Neural crest cell (in vitro differentiated cells): ENCODE measurements around the gene MRPL19. TPM values are rescaled to one million over a fixed set of nuclear protein-coding genes. Genes with fewer than 3 reads are reported as not detected.
"Not testable (repeated sequence)": the region's sequence is repeated elsewhere in the genome, so short reads cannot be mapped to it uniquely, and the experiment has no call there.

ENCODE experiments used
- DNase-seq: peaks from one replicate; pipeline ENCODE4 v3.0.0; 2021; ENCODE audit warnings: low read depth, mixed read lengths, low spot score
- H3K27ac Mint-ChIP-seq: one replicate; pipeline ENCODE4 v1.8.0; 2021; ENCODE audit warnings: mild to moderate bottlenecking, mixed read lengths; ENCODE audit not compliant: unreplicated experiment
- H3K27me3 Mint-ChIP-seq: 2 replicates; pipeline ENCODE4 v1.8.0; 2021; ENCODE audit warnings: low read depth, mild to moderate bottlenecking, mixed read lengths
- H3K36me3 Mint-ChIP-seq: 2 replicates; pipeline ENCODE4 v1.8.0; 2021; ENCODE audit warnings: low read depth, mild to moderate bottlenecking, mixed read lengths
- H3K4me1 Mint-ChIP-seq: 2 replicates; pipeline ENCODE4 v1.8.0; 2021; ENCODE audit warnings: mixed read lengths
- H3K4me3 Mint-ChIP-seq: one replicate; pipeline ENCODE4 v1.8.0; 2021; ENCODE audit warnings: mild to moderate bottlenecking, mixed read lengths
- H3K9me3 Mint-ChIP-seq: 2 replicates; pipeline ENCODE4 v1.8.0; 2021; ENCODE audit warnings: mixed read lengths
- CTCF ChIP-seq: fragments of 200-600 bp; sonication (generic); conservative IDR thresholded peaks from 2 replicates; pipeline ENCODE4 v1.5.0; 2021; ENCODE audit warnings: antibody characterized with exemption, mild to moderate bottlenecking
- total RNA-seq: library from RNA; stranded (reverse); gene quantifications from 2 replicates; pipeline ENCODE4 v1.2.1, GENCODE V29; 2021

MRPL19 gene
- total RNA-seq, 1 donor from 2014 or later = 64.5 TPM

- Mint-ChIP-seq H3K27me3 (no peaks in the 10 kb centered on the region), H3K9me3 (peaks cover 7% of the 10 kb centered on the region), H3K4me1 (no peaks in the 10 kb centered on the region), H3K27ac (no peak overlapping the region), H3K4me3 (no peak overlapping the region), H3K36me3 (peaks cover 67% of the 10 kb centered on the region)
- no peak for TF ChIP-seq CTCF
- DNase-seq = no peak
Measured at GRCh38 chr2:75657798-75658197, 11.2 kb downstream of the MRPL19 start.

GRCh38 chr2:75666911-75667310, 20.3 kb downstream of the MRPL19 start:
- Mint-ChIP-seq H3K27ac (no peak overlapping the region), H3K4me1 (no peaks in the 10 kb centered on the region), H3K4me3 (no peak overlapping the region), H3K9me3 (no peaks in the 10 kb centered on the region), H3K36me3 (peaks cover 31% of the 10 kb centered on the region), H3K27me3 (no peaks in the 10 kb centered on the region)
- no peak for DNase-seq
- no peak for TF ChIP-seq CTCF

- no peak overlapping the region for H3K27ac Mint-ChIP-seq
- H3K4me1 Mint-ChIP-seq = no peaks in the 10 kb centered on the region
- H3K27me3 Mint-ChIP-seq = no peaks in the 10 kb centered on the region
- no peak for TF ChIP-seq CTCF
- H3K9me3 Mint-ChIP-seq = no peaks in the 10 kb centered on the region
- no peak overlapping the region for H3K4me3 Mint-ChIP-seq
- DNase-seq = no peak
- peaks cover 34% of the 10 kb centered on the region for H3K36me3 Mint-ChIP-seq
Measured at GRCh38 chr2:75667884-75668283, 21.3 kb downstream of the MRPL19 start.

- H3K4me1 Mint-ChIP-seq, H3K27me3 Mint-ChIP-seq, H3K4me3 Mint-ChIP-seq, H3K27ac Mint-ChIP-seq, H3K9me3 Mint-ChIP-seq, DNase-seq: not testable (repeated sequence)
- H3K36me3 Mint-ChIP-seq = peaks cover 23% of the 10 kb centered on the region
Measured at GRCh38 chr2:75675423-75675822, 28.8 kb downstream of the MRPL19 start.

GRCh38 chr2:75675908-75676307, 29.3 kb downstream of the MRPL19 start:
- no peak overlapping the region for H3K4me3 Mint-ChIP-seq
- DNase-seq = no peak
- no peak for TF ChIP-seq CTCF
- H3K4me1 Mint-ChIP-seq = peaks cover 5% of the 10 kb centered on the region
- H3K27ac Mint-ChIP-seq = no peak overlapping the region
- H3K36me3 Mint-ChIP-seq = peaks cover 23% of the 10 kb centered on the region
- no peaks in the 10 kb centered on the region for H3K27me3 Mint-ChIP-seq
- no peaks in the 10 kb centered on the region for H3K9me3 Mint-ChIP-seq

- H3K36me3 Mint-ChIP-seq = peaks cover 17% of the 10 kb centered on the region
Measured at GRCh38 chr2:75676464-75676863, 29.9 kb downstream of the MRPL19 start.

More at GRCh38 chr2:75676464-75676863, 29.9 kb downstream of the MRPL19 start:
- DNase-seq = no peak
- H3K4me3 Mint-ChIP-seq = no peak overlapping the region
- no peak for TF ChIP-seq CTCF
- H3K27ac Mint-ChIP-seq = no peak overlapping the region
- peaks cover 5% of the 10 kb centered on the region for H3K4me1 Mint-ChIP-seq
- H3K9me3 Mint-ChIP-seq = no peaks in the 10 kb centered on the region
- H3K27me3 Mint-ChIP-seq = no peaks in the 10 kb centered on the region
